GM19043 (cell line): ENCODE results near the gene TBK1.
"Not testable (repeated sequence)": the region's sequence is repeated elsewhere in the genome, so short reads cannot be mapped to it uniquely, and the experiment has no call there.

Experiments used
- ATAC-seq: cut with Tn5 transposase; IDR thresholded peaks from one replicate; pipeline ENCODE4 v1.9.1; 2021; ENCODE audit warnings: low read depth; ENCODE audit not compliant: unreplicated experiment

Gene TBK1

GRCh38 chr12:64534672-64535199, 82.8 kb downstream of the TBK1 start:
- ATAC-seq, result no peak

- ATAC-seq, result no peak
These were observed 86.2 kb downstream of the TBK1 start for GRCh38 chr12:64538121-64538520.

- not testable (repeated sequence) for ATAC-seq
These were observed 90.6 kb downstream of the TBK1 start for GRCh38 chr12:64542409-64543047.

DNA sequence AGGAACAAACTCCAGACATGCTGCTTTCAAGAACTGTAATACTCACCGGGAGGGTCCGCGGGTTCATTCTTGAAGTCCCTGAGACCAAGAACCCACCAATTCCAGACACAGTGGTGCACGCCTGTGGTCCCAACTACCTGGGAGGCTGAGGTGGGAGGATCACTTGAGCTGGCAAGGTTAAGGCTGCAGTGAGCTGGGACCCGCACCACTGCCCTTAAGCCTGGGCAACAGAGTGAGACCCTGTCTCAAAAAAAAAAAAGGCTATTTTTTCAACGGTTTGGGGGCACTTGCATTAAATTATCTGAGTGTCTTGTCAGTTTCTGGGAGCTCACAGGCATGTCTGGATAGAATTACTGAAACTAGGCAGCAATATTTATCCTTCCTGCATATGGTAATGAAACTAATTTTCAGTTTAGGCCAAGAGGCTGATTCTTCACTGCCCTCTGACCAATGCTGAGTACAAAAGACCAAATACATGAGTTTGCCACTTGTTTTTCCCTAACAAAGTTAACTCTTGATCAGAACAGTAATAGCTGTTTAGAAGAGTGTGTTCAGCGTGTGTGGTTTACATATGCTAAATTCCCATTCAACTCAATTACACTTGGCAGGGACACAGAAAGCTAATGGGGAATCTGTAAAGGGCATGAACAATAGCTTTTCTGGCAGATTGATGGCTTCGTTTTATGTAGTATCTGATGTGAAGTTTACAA, 92.6 kb downstream of the TBK1 start:
- no peak for ATAC-seq

- no peak for ATAC-seq
These were observed 93.1 kb downstream of the TBK1 start for GRCh38 chr12:64545081-64545382.

GRCh38 chr12:64549108-64549507, 97.2 kb downstream of the TBK1 start:
- ATAC-seq, result no peak

- no peak for ATAC-seq
These were observed 98.8 kb downstream of the TBK1 start for GRCh38 chr12:64550755-64551154.

DNA sequence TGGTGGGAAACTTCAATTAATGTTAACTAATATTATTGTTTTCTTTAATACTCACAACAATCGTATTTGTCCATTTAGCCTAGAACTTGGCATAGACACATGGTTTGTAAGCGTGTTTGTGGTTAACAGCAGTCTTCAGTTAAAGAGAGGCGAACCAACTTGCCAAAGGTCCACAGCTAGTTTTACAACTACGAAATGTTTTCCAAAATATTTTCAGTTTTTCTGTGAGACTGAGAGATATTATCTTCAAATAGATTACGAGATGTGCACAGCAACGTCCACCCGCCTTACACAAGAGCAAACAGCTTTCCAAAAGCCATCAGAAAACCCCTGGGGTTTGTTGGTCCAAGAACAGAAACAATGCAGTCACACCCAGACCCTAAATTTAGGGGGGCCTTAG, 99.8 kb downstream of the TBK1 start:
- ATAC-seq, result no peak
